K562 (cell line): Measurements from ENCODE around the gene SYT3. TPM values are rescaled to one million over a fixed set of nuclear protein-coding genes. Genes with fewer than 3 reads are reported as not detected.

ENCODE experiments used
- ARNT ChIP-seq, 2 experiments: fragments of 450-650 bp; IDR thresholded peaks; 2 replicates each; pipeline ENCODE4 v1.6.1; 2016; ENCODE audit warnings: mild to moderate bottlenecking in 1 of 2
- CBX1 ChIP-seq: sonication (generic); IDR thresholded peaks from 2 replicates; pipeline ENCODE4 v1.6.1; 2016; ENCODE audit warnings: antibody characterized with exemption, low read depth, mild to moderate bottlenecking
- ERF ChIP-seq: fragments of 450-650 bp; formaldehyde crosslinking; IDR thresholded peaks from 2 replicates; pipeline ENCODE4 v1.4.0; 2020; ENCODE audit warnings: mild to moderate bottlenecking, mixed read lengths
- HMGN3 ChIP-seq: IDR thresholded peaks from 2 replicates; pipeline ENCODE4 v1.6.1; 2011; ENCODE audit warnings: borderline replicate concordance, low read depth, mild to moderate bottlenecking, mixed read lengths, low read length; ENCODE audit not compliant: insufficient read length; ENCODE audit errors: extremely low read depth
- LCOR ChIP-seq: sonication (generic); formaldehyde crosslinking; IDR thresholded peaks from 2 replicates; pipeline ENCODE4 v1.8.0; 2022; ENCODE audit warnings: mild to moderate bottlenecking, missing genetic modification reagents
- MCM3 ChIP-seq: fragments of 450-650 bp; IDR thresholded peaks from 2 replicates; pipeline ENCODE4 v1.6.1; 2016
- MCM5 ChIP-seq: fragments of 450-650 bp; IDR thresholded peaks from 2 replicates; pipeline ENCODE4 v1.6.1; 2016; ENCODE audit warnings: low read depth
- RAD21 ChIP-seq, 2 experiments: fragments of 250-450 bp in 1 of 2; fragments of 450-650 bp in 1 of 2; sonication (Bioruptor Pico) in 1 of 2; formaldehyde crosslinking in 1 of 2; IDR thresholded peaks in 1 of 2; conservative IDR thresholded peaks in 1 of 2; 2 replicates each; pipeline versions ENCODE4 v1.4.0 to v1.8.0; 2020 to 2022; ENCODE audit warnings: mild to moderate bottlenecking in 2 of 2, moderate library complexity in 1 of 2
- TBP ChIP-seq: optimal IDR thresholded peaks from 2 replicates; pipeline ENCODE3; 2011; ENCODE audit warnings: low read depth, low read length, improper control_type of control experiment
- ZBTB7A ChIP-seq: IDR thresholded peaks from 2 replicates; pipeline ENCODE4 v1.6.1; 2011; ENCODE audit warnings: low read depth, mild to moderate bottlenecking, low read length, moderate library complexity, borderline replicate concordance; ENCODE audit not compliant: control insufficient read depth
- ZNF551 ChIP-seq: fragments of 250-450 bp; sonication (Bioruptor Pico); IDR thresholded peaks from 2 replicates; pipeline ENCODE4 v1.5.0; 2021; ENCODE audit warnings: mild to moderate bottlenecking, moderate library complexity
- ZZZ3 ChIP-seq: fragments of 450-650 bp; IDR thresholded peaks from 2 replicates; pipeline ENCODE4 v1.6.1; 2016; ENCODE audit warnings: antibody characterized with exemption, mild to moderate bottlenecking, moderate library complexity
- polyA plus RNA-seq, 8 experiments: library from polyadenylated mRNA; depleted of rRNA in 4 of 8; stranded (reverse) in 5 of 8; unstranded in 3 of 8; fragments of >200 nt; fragmentation: Nextera tagmentation in 2 of 8; fragmentation: Illumina TruSeq in 1 of 8; extraction: Ambion mirVana in 2 of 8; extraction: Trizol in 1 of 8; gene quantifications; 2 replicates each; pipeline versions ENCODE4 v1.2.1 to v1.2.3, GENCODE V29; 2011 to 2014; ENCODE audit warnings: inconsistent platforms in 1 of 8, missing spikeins in 1 of 8
- total RNA-seq, 7 experiments: library from RNA; depleted of rRNA in 6 of 7; stranded (reverse); fragments of >200 nt in 6 of 7; fragmentation: Illumina TruSeq in 2 of 7; extraction: Trizol in 2 of 7; gene quantifications; 2 replicates each; pipeline versions ENCODE4 v1.2.1 to v1.2.3, GENCODE V29; 2011 to 2021; ENCODE audit warnings: low replicate concordance in 1 of 7
- TF ChIP-seq, protein P1 (sequence below): fragments of 450-650 bp; IDR thresholded peaks from 2 replicates; pipeline ENCODE4 v1.6.1; 2018; ENCODE audit warnings: mild to moderate bottlenecking, low read depth; ENCODE audit not compliant: partially characterized antibody
- TF ChIP-seq, protein P2 (sequence below), 2 experiments: fragments of 450-650 bp in 1 of 2; sonication (generic) in 1 of 2; formaldehyde crosslinking; conservative IDR thresholded peaks; 2 replicates each; pipeline versions ENCODE4 v1.4.0 to v1.8.1; 2020 to 2022; ENCODE audit warnings: mild to moderate bottlenecking in 1 of 2, missing genetic modification reagents in 1 of 2
- TF ChIP-seq, protein P3 (sequence below), 2 experiments: fragments of 450-650 bp in 1 of 2; sonication (generic) in 1 of 2; formaldehyde crosslinking in 1 of 2; IDR thresholded peaks; 2 replicates each; pipeline versions ENCODE4 v1.7.1 to v1.9.0; 2016 to 2022; ENCODE audit warnings: inconsistent platforms in 1 of 2, mild to moderate bottlenecking in 1 of 2, missing genetic modification reagents in 1 of 2

SYT3 gene
- total and polyA plus RNA-seq, 9 of the 15 experiments (the other 6 are each of a cell fraction or from before 2014, with no cell fraction given) = 0.36 to 2.0 (median 0.54) TPM; not detected in 2

DNA sequence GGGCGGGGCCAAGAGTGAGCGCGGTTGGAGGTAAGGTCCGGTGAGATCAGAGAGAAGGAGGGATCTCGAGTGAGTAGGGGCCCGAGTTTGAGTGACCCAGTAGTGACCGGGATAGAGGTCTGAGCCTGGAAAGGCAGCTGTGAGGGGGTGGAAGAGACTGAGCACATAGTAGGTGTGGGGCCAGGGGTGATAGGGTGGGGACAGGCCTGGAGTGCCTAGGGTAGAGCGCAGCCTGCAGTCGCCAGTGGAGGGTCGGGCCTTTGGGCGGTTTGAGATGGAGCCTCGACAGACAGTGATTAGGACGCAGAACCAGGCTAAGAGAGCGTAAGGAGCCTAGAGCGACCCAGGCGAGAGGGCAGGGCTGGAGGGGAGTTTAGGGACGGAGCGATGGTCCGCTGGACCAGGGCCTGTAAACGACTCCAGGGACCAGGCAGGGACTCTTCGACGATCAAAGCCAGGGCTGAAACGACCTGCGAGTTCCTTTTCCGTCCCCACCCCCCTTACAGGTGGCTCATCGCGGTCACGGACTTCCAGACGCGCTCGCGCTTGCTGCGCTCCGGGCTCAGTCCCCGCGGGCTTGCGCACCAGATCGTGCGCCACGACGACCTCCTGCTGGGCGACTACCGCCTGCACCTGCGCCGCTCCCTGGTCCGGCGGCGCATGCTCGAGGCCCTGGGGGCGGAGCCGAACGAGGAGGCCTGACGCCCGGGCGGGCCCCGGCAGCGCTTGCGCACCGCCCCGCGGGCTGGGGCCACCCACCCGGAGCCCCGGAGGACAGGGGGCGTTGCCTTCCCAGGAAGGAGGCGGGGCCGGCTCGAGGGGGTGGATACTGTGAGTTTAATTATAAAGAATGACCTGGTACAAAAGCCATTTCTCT lies 19.0 kb upstream of the SYT3 start (continued):
- TF ChIP-seq, protein P1, sequence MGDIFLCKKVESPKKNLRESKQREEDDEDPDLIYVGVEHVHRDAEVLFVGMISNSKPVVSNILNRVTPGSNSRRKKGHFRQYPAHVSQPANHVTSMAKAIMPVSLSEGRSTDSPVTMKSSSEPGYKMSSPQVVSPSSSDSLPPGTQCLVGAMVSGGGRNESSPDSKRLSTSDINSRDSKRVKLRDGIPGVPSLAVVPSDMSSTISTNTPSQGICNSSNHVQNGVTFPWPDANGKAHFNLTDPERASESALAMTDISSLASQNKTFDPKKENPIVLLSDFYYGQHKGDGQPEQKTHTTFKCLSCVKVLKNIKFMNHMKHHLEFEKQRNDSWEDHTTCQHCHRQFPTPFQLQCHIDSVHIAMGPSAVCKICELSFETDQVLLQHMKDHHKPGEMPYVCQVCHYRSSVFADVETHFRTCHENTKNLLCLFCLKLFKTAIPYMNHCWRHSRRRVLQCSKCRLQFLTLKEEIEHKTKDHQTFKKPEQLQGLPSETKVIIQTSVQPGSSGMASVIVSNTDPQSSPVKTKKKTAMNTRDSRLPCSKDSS = no peak
- peak; percentile 49 to 85; a peak in 2 of 4 replicates for TF ChIP-seq ARNT (IDR thresholded peaks at IDR 0.05)
- TF ChIP-seq, protein P2, sequence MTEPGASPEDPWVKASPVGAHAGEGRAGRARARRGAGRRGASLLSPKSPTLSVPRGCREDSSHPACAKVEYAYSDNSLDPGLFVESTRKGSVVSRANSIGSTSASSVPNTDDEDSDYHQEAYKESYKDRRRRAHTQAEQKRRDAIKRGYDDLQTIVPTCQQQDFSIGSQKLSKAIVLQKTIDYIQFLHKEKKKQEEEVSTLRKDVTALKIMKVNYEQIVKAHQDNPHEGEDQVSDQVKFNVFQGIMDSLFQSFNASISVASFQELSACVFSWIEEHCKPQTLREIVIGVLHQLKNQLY (CRISPR knock-in tag; conservative IDR thresholded peaks at IDR 0.05) = peak in 1 of 2 experiments; percentile 59; a peak in 1 of 4 replicates
- TF ChIP-seq ZNF551 (CRISPR knock-in tag) = no peak
- TF ChIP-seq ZZZ3 = no peak; the same call in 1 of the 2 replicates
- TF ChIP-seq, protein P3, sequence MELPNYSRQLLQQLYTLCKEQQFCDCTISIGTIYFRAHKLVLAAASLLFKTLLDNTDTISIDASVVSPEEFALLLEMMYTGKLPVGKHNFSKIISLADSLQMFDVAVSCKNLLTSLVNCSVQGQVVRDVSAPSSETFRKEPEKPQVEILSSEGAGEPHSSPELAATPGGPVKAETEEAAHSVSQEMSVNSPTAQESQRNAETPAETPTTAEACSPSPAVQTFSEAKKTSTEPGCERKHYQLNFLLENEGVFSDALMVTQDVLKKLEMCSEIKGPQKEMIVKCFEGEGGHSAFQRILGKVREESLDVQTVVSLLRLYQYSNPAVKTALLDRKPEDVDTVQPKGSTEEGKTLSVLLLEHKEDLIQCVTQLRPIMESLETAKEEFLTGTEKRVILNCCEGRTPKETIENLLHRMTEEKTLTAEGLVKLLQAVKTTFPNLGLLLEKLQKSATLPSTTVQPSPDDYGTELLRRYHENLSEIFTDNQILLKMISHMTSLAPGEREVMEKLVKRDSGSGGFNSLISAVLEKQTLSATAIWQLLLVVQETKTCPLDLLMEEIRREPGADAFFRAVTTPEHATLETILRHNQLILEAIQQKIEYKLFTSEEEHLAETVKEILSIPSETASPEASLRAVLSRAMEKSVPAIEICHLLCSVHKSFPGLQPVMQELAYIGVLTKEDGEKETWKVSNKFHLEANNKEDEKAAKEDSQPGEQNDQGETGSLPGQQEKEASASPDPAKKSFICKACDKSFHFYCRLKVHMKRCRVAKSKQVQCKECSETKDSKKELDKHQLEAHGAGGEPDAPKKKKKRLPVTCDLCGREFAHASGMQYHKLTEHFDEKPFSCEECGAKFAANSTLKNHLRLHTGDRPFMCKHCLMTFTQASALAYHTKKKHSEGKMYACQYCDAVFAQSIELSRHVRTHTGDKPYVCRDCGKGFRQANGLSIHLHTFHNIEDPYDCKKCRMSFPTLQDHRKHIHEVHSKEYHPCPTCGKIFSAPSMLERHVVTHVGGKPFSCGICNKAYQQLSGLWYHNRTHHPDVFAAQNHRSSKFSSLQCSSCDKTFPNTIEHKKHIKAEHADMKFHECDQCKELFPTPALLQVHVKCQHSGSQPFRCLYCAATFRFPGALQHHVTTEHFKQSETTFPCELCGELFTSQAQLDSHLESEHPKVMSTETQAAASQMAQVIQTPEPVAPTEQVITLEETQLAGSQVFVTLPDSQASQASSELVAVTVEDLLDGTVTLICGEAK (IDR thresholded peaks at IDR 0.05) = peak; percentile 60; the same call in 1 of the 2 replicates
- TF ChIP-seq, protein P3 (CRISPR knock-in tag; IDR thresholded peaks at IDR 0.05) = no peak
- TF ChIP-seq ZBTB7A = peak; percentile 75; the same call in 1 of the 2 replicates
- TF ChIP-seq TBP = peak; percentile 90
- peak; percentile 83 for TF ChIP-seq HMGN3
- TF ChIP-seq LCOR = peak; percentile 61
- peak; percentile 91 for TF ChIP-seq ERF
- TF ChIP-seq RAD21 (CRISPR knock-in tag; conservative IDR thresholded peaks at IDR 0.05 in 1 of 2, IDR thresholded peaks at IDR 0.05 in 1 of 2) = peak; percentile 48 to 60
- peak; percentile 88; the same call in 1 of the 2 replicates for TF ChIP-seq CBX1
- no peak for TF ChIP-seq MCM5
- no peak for TF ChIP-seq MCM3
